Upper lobe of left lung (tissue), 4 donors: Measurements from ENCODE around the gene CACNA1F.

ENCODE experiments used
- POLR2A ChIP-seq, 4 donors: fragments of 450-650 bp; IDR thresholded peaks; one replicate each; pipeline ENCODE4 v1.5.1; 2016 to 2017; ENCODE audit warnings: antibody characterized with exemption in 4 of 4, mild to moderate bottlenecking in 2 of 4
- TF ChIP-seq, protein P1 (sequence below), 6 experiments: fragments of 450-650 bp in 4 of 6; fragments of 200-600 bp in 2 of 6; sonication (generic) in 2 of 6; IDR thresholded peaks; one replicate each; pipeline ENCODE4 v1.5.1; 2016 to 2019; ENCODE audit warnings: antibody characterized with exemption in 6 of 6

DNA sequence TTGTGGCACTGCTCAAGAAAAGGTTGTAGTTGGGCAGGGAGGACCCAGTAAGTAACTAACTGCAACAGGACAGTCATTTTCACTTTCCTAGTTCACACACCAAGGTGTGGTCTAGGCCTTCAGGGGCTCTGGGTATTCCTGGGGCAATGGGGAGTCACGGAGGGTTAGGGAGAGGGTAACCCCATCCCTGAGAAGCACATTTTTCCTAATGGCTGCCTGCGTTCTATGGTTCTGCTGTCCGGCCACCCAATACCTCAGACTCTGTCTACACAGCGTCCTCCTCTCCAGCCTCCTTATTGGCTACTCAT lies 35.5 kb upstream of the CACNA1F start:
- TF ChIP-seq, protein P1, sequence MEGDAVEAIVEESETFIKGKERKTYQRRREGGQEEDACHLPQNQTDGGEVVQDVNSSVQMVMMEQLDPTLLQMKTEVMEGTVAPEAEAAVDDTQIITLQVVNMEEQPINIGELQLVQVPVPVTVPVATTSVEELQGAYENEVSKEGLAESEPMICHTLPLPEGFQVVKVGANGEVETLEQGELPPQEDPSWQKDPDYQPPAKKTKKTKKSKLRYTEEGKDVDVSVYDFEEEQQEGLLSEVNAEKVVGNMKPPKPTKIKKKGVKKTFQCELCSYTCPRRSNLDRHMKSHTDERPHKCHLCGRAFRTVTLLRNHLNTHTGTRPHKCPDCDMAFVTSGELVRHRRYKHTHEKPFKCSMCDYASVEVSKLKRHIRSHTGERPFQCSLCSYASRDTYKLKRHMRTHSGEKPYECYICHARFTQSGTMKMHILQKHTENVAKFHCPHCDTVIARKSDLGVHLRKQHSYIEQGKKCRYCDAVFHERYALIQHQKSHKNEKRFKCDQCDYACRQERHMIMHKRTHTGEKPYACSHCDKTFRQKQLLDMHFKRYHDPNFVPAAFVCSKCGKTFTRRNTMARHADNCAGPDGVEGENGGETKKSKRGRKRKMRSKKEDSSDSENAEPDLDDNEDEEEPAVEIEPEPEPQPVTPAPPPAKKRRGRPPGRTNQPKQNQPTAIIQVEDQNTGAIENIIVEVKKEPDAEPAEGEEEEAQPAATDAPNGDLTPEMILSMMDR (IDR thresholded peaks at IDR 0.05) = no peak
- TF ChIP-seq POLR2A (IDR thresholded peaks at IDR 0.05) = no peak
